Measurements from ENCODE around the gene PHC2. TPM values are rescaled to one million over a fixed set of nuclear protein-coding genes. Genes with fewer than 3 reads are reported as not detected.

Gene PHC2
- total RNA-seq, 1 donor from 2014 or later: 65.0 TPM

DNA sequence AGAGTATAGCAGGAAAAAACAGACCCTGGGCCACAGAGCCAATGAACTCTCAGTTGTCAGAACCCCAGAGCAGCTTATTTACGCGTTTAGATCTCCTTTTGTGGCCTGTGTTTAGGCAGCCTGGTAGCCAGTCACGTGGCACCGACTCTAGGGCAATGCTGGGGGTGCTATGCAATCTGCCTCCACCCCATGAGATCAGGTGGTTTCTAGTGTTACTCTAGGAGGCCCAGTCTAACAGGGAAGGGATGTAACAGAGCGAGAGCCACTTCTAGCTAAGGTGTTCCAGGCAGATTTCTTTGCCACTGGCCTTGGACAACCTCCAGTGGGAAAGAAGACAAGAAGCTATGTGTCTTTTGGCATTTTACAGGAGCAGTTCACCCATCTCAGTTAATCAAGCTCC, 98.0 kb downstream of the PHC2 start:
- Mint-ChIP-seq H3K27me3 (ENCODE audit: insufficient read depth, low read depth) (peaks cover 3% of the 10 kb centered on the region), H3K4me1 (peaks cover 43% of the 10 kb centered on the region), H3K36me3 (peaks cover 59% of the 10 kb centered on the region), H3K9me3 (no peaks in the 10 kb centered on the region), H3K27ac (peak overlapping the region; percentile 74), H3K4me3 (no peak overlapping the region)
- DNase-seq (ENCODE audit: low spot score): no peak
- no peaks in the 10 kb centered on the region for H3K36me3 ChIP-seq
- no peak overlapping the region for H3K27ac ChIP-seq
- no peak overlapping the region for H3K4me3 ChIP-seq
- no peak overlapping the region for H3K4me2 ChIP-seq
- H3K9ac ChIP-seq: no peak overlapping the region
- H3K9me3 ChIP-seq (ENCODE audit: low read depth): no peaks in the 10 kb centered on the region
- H2AFZ ChIP-seq (replicated peaks): no peak overlapping the region
- no peaks in the 10 kb centered on the region for H3K27me3 ChIP-seq
- H3K4me1 ChIP-seq: peaks cover 38% of the 10 kb centered on the region
- peaks cover 80% of the 10 kb centered on the region for H4K20me1 ChIP-seq (ENCODE audit: low read depth)
- peaks cover 14% of the 10 kb centered on the region for H3F3A ChIP-seq (ENCODE audit: low read depth)
- TF ChIP-seq, protein P1, sequence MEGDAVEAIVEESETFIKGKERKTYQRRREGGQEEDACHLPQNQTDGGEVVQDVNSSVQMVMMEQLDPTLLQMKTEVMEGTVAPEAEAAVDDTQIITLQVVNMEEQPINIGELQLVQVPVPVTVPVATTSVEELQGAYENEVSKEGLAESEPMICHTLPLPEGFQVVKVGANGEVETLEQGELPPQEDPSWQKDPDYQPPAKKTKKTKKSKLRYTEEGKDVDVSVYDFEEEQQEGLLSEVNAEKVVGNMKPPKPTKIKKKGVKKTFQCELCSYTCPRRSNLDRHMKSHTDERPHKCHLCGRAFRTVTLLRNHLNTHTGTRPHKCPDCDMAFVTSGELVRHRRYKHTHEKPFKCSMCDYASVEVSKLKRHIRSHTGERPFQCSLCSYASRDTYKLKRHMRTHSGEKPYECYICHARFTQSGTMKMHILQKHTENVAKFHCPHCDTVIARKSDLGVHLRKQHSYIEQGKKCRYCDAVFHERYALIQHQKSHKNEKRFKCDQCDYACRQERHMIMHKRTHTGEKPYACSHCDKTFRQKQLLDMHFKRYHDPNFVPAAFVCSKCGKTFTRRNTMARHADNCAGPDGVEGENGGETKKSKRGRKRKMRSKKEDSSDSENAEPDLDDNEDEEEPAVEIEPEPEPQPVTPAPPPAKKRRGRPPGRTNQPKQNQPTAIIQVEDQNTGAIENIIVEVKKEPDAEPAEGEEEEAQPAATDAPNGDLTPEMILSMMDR (IDR thresholded peaks at IDR 0.05): no peak
- TF ChIP-seq EZH2phosphoT487 (IDR thresholded peaks at IDR 0.05): no peak
- TF ChIP-seq EZH2 (IDR thresholded peaks at IDR 0.05): no peak
- H3K79me2 ChIP-seq (ENCODE audit: low read depth): peaks cover 65% of the 10 kb centered on the region

DNA sequence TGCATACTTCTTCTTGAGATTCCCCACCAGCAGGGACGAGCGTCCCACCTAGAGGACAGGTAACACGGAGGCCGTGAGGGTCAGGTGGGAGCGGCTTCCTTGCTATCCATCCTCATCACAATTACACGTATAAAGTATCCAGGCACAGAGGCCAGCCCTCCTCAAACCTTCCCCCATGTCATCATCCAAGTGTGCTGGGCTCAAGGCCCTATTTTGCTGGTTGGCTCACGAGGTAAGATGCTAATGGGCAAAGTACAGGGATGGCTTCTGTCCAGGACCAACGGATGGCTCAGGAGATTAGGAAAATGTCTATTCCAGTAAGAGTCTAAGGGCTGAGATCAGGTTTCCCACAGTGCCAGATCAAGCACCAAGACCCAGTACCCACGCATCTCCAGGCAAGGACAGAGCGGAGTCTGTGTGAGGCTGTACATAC, 98.5 kb downstream of the PHC2 start:
- Histone ChIP-seq H3F3A (ENCODE audit: low read depth) (peaks cover 9% of the 10 kb centered on the region), H3K4me3 (no peak overlapping the region), H3K27me3 (no peaks in the 10 kb centered on the region), H3K4me2 (no peak overlapping the region), H4K20me1 (ENCODE audit: low read depth) (peaks cover 74% of the 10 kb centered on the region), H3K36me3 (no peaks in the 10 kb centered on the region), H2AFZ (replicated peaks) (no peak overlapping the region), H3K79me2 (ENCODE audit: low read depth) (peaks cover 60% of the 10 kb centered on the region), H3K4me1 (peaks cover 33% of the 10 kb centered on the region), H3K9me3 (ENCODE audit: low read depth) (no peaks in the 10 kb centered on the region), H3K9ac (no peak overlapping the region), H3K27ac (no peak overlapping the region)
- Mint-ChIP-seq H3K4me1 (peaks cover 38% of the 10 kb centered on the region), H3K27me3 (ENCODE audit: insufficient read depth, low read depth) (peaks cover 3% of the 10 kb centered on the region), H3K36me3 (peaks cover 59% of the 10 kb centered on the region), H3K27ac (peak overlapping the region; percentile 31), H3K4me3 (peak overlapping the region; percentile 48), H3K9me3 (no peaks in the 10 kb centered on the region)
- no peak for DNase-seq (ENCODE audit: low spot score)
- TF ChIP-seq, protein P1 (IDR thresholded peaks at IDR 0.05): no peak
- TF ChIP-seq EZH2 (IDR thresholded peaks at IDR 0.05) (no peak), EZH2phosphoT487 (IDR thresholded peaks at IDR 0.05) (no peak)

DNA sequence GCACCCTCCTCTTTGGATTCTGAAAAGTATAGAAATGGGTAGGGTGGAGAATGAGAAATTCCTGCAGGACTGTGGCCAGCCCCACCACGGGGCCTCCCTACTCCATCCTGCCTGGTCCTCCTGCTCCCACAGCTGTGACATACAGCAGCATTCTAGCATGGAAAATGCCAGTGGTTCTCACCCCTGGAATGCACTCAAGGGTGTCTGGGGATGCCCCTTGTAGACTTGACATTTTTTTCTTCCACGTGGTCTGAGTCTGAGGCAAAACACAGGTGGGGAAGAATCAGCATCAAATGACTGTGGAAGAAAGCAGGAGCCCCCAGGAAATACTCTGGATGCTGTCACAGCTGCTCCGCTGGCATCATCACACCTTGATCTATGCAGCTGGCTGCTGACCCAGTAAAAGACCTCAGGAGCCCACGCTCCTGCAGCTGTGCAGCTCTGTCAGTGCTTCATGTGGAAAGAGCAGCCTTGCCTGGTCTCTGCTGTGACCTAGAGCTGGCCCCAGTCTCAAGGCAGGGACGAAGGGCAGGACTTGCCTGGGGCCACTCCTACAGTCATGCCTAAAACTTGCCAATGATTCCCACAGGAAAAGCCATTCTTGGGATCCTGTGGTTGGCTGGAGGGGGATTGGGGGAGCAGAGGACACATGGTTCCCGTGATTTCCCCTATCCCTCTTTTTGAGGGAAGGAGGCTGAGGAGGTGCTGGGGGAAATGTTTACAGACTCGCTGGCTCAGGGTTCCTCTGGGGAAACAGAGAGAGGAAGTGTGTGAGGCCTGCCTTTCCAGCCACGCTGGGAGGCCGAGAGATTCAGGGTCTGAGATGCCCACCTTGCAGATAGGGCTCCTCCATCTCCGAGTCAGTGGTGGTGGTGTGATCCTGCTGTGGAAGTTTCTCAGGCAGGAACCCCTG, 99.2 kb downstream of the PHC2 start:
- Mint-ChIP-seq H3K4me3 (peak overlapping the region; percentile 48), H3K4me1 (peaks cover 31% of the 10 kb centered on the region), H3K27ac (peak overlapping the region; percentile 31), H3K36me3 (peaks cover 59% of the 10 kb centered on the region), H3K27me3 (ENCODE audit: insufficient read depth, low read depth) (peaks cover 3% of the 10 kb centered on the region), H3K9me3 (no peaks in the 10 kb centered on the region)
- no peaks in the 10 kb centered on the region for H3K27me3 ChIP-seq
- no peaks in the 10 kb centered on the region for H3K9me3 ChIP-seq (ENCODE audit: low read depth)
- no peak overlapping the region for H3K9ac ChIP-seq
- H3K4me2 ChIP-seq: no peak overlapping the region
- DNase-seq (ENCODE audit: low spot score): no peak
- H3K27ac ChIP-seq: no peak overlapping the region
- no peak overlapping the region for H3K4me3 ChIP-seq
- peaks cover 26% of the 10 kb centered on the region for H3K4me1 ChIP-seq
- peaks cover 68% of the 10 kb centered on the region for H4K20me1 ChIP-seq (ENCODE audit: low read depth)
- peaks cover 54% of the 10 kb centered on the region for H3K79me2 ChIP-seq (ENCODE audit: low read depth)
- TF ChIP-seq EZH2 (IDR thresholded peaks at IDR 0.05) (no peak), EZH2phosphoT487 (IDR thresholded peaks at IDR 0.05) (no peak)
- TF ChIP-seq, protein P1 (IDR thresholded peaks at IDR 0.05): no peak
- peaks cover 3% of the 10 kb centered on the region for H3F3A ChIP-seq (ENCODE audit: low read depth)
- no peaks in the 10 kb centered on the region for H3K36me3 ChIP-seq
- no peak overlapping the region for H2AFZ ChIP-seq (replicated peaks)
